Neural progenitor cell (in vitro differentiated cells): ENCODE measurements around the gene XRCC3. TPM values are rescaled to one million over a fixed set of nuclear protein-coding genes. Genes with fewer than 3 reads are reported as not detected.

ENCODE experiments used
- DNase-seq: peaks from one replicate; pipeline ENCODE4 v3.0.0-alpha.2; 2016; ENCODE audit warnings: low spot score
- H2AFZ ChIP-seq: fragments of 200-600 bp; sonication (generic); replicated peaks from 2 replicates; pipeline ENCODE4 v1.6.1; 2016; ENCODE audit warnings: antibody characterized with exemption
- H3F3A ChIP-seq: fragments of 200-600 bp; sonication (generic); 2 replicates; pipeline ENCODE4 v1.6.1; 2016; ENCODE audit warnings: antibody characterized with exemption, low read depth
- H3K27ac ChIP-seq: fragments of 200-600 bp; sonication (generic); 2 replicates; pipeline ENCODE4 v1.5.1; 2016; ENCODE audit warnings: mild to moderate bottlenecking
- H3K27me3 ChIP-seq: fragments of 200-600 bp; sonication (generic); 2 replicates; pipeline ENCODE4 v1.6.1; 2016; ENCODE audit warnings: mild to moderate bottlenecking, moderate library complexity
- H3K36me3 ChIP-seq: fragments of 200-600 bp; sonication (generic); 2 replicates; pipeline ENCODE4 v1.5.1; 2016
- H3K4me1 ChIP-seq: fragments of 200-600 bp; sonication (generic); 2 replicates; pipeline ENCODE4 v1.6.1; 2016; ENCODE audit warnings: mixed run types
- H3K4me2 ChIP-seq: fragments of 200-600 bp; sonication (generic); 2 replicates; pipeline ENCODE4 v1.6.1; 2016
- H3K4me3 ChIP-seq: fragments of 200-600 bp; sonication (generic); 2 replicates; pipeline ENCODE4 v1.5.1; 2016
- H3K79me2 ChIP-seq: fragments of 200-600 bp; sonication (generic); 2 replicates; pipeline ENCODE4 v1.6.1; 2016; ENCODE audit warnings: low read depth
- H3K9ac ChIP-seq: fragments of 200-600 bp; sonication (generic); 2 replicates; pipeline ENCODE4 v1.6.1; 2016
- H3K9me3 ChIP-seq: fragments of 200-600 bp; sonication (generic); 2 replicates; pipeline ENCODE4 v1.5.1; 2016; ENCODE audit warnings: low read depth
- H4K20me1 ChIP-seq: fragments of 200-600 bp; sonication (generic); 2 replicates; pipeline ENCODE4 v1.6.1; 2016; ENCODE audit warnings: low read depth
- H3K27ac Mint-ChIP-seq: 3 replicates; pipeline ENCODE4 v1.8.0; 2021; ENCODE audit warnings: mixed read lengths
- H3K27me3 Mint-ChIP-seq: 2 replicates; pipeline ENCODE4 v1.8.0; 2022; ENCODE audit warnings: low read depth, mild to moderate bottlenecking, inconsistent platforms, moderate library complexity, mixed read lengths; ENCODE audit not compliant: insufficient read depth
- H3K36me3 Mint-ChIP-seq: 3 replicates; pipeline ENCODE4 v1.8.0; 2021; ENCODE audit warnings: mixed read lengths
- H3K4me1 Mint-ChIP-seq: 3 replicates; pipeline ENCODE4 v1.8.0; 2021; ENCODE audit warnings: mixed read lengths
- H3K4me3 Mint-ChIP-seq: 3 replicates; pipeline ENCODE4 v1.8.0; 2021; ENCODE audit warnings: mild to moderate bottlenecking, moderate library complexity, mixed read lengths
- H3K9me3 Mint-ChIP-seq: 3 replicates; pipeline ENCODE4 v1.8.0; 2020; ENCODE audit warnings: mixed read lengths
- EZH2 ChIP-seq: fragments of 200-600 bp; sonication (generic); IDR thresholded peaks from 2 replicates; pipeline ENCODE4 v1.6.1; 2017; ENCODE audit warnings: antibody characterized with exemption, mild to moderate bottlenecking, moderate library complexity
- EZH2phosphoT487 ChIP-seq: fragments of 200-600 bp; sonication (generic); IDR thresholded peaks from 2 replicates; pipeline ENCODE4 v1.6.1; 2017; ENCODE audit warnings: antibody characterized with exemption
- total RNA-seq: library from RNA; depleted of rRNA; stranded (reverse); fragments of >200 nt; gene quantifications from 2 replicates; pipeline ENCODE4 v1.2.3, GENCODE V29; 2015; ENCODE audit warnings: low replicate concordance
- TF ChIP-seq, protein P1 (sequence below): fragments of 200-600 bp; sonication (generic); IDR thresholded peaks from 2 replicates; pipeline ENCODE4 v1.5.1; 2017; ENCODE audit warnings: antibody characterized with exemption, mild to moderate bottlenecking

XRCC3 gene
- total RNA-seq, 1 donor from 2014 or later, result 59.7 TPM

DNA sequence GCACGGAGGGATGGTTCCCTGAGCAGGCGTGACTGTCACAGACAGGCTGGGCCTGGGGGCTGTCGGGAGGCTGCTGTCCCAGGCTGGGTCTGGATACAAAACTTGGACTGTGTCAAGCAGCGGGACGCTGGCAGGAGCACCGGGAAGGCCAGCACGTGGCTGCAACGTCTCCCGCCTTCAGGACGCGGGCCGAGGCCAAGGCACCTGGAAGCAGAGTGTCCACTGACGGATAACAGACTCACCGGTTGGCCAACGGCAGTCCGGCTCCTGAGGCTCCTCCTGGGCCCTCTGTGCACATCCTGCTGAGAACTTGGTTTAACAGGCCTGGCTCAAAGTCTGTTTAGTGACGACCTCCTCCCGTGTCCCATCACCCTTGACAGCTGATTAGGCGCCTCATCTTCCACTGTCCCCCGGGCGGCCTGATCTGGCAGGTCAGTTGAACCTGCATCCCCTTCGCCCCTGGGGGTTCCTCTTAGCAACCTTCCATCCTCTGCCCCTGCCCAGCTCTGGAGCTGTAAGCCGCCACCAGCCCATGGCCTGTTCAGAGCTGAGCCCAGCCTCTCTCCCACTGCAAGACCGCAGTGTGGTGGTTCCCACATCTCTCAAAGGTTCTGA is 2.5 kb downstream of the XRCC3 start:
- Mint-ChIP-seq H3K9me3 (no peaks in the 10 kb centered on the region), H3K27ac (peak overlapping the region; percentile 86), H3K4me3 (peak overlapping the region; percentile 71), H3K36me3 (peaks cover 21% of the 10 kb centered on the region), H3K4me1 (peaks cover 40% of the 10 kb centered on the region), H3K27me3 (peaks cover 4% of the 10 kb centered on the region)
- Histone ChIP-seq H3K27me3 (no peaks in the 10 kb centered on the region), H3K27ac (no peak overlapping the region), H3K4me1 (peaks cover 27% of the 10 kb centered on the region), H3K4me2 (no peak overlapping the region), H4K20me1 (peaks cover 63% of the 10 kb centered on the region), H3K36me3 (no peaks in the 10 kb centered on the region), H3K79me2 (peaks cover 46% of the 10 kb centered on the region), H3K9ac (no peak overlapping the region), H3K4me3 (no peak overlapping the region), H2AFZ (no peak overlapping the region), H3F3A (peaks cover 15% of the 10 kb centered on the region), H3K9me3 (no peaks in the 10 kb centered on the region)
- TF ChIP-seq EZH2phosphoT487 (no peak), EZH2 (no peak)
- TF ChIP-seq, protein P1, sequence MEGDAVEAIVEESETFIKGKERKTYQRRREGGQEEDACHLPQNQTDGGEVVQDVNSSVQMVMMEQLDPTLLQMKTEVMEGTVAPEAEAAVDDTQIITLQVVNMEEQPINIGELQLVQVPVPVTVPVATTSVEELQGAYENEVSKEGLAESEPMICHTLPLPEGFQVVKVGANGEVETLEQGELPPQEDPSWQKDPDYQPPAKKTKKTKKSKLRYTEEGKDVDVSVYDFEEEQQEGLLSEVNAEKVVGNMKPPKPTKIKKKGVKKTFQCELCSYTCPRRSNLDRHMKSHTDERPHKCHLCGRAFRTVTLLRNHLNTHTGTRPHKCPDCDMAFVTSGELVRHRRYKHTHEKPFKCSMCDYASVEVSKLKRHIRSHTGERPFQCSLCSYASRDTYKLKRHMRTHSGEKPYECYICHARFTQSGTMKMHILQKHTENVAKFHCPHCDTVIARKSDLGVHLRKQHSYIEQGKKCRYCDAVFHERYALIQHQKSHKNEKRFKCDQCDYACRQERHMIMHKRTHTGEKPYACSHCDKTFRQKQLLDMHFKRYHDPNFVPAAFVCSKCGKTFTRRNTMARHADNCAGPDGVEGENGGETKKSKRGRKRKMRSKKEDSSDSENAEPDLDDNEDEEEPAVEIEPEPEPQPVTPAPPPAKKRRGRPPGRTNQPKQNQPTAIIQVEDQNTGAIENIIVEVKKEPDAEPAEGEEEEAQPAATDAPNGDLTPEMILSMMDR, result no peak
- DNase-seq, result no peak

GRCh38 chr14:103711516-103712431 is 3.5 kb downstream of the XRCC3 start:
- no peak overlapping the region for H3K27ac Mint-ChIP-seq
- H4K20me1 ChIP-seq, result peaks cover 57% of the 10 kb centered on the region
- H3K4me2 ChIP-seq, result peak overlapping the region; percentile 27
- H3K4me3 ChIP-seq, result no peak overlapping the region
- no peaks in the 10 kb centered on the region for H3K9me3 Mint-ChIP-seq
- H3K79me2 ChIP-seq, result peaks cover 37% of the 10 kb centered on the region
- H3K4me1 Mint-ChIP-seq, result peaks cover 30% of the 10 kb centered on the region
- H3K27ac ChIP-seq, result peak overlapping the region; percentile 20
- peaks cover 15% of the 10 kb centered on the region for H3F3A ChIP-seq
- no peaks in the 10 kb centered on the region for H3K9me3 ChIP-seq
- H3K36me3 ChIP-seq, result no peaks in the 10 kb centered on the region
- peaks cover 17% of the 10 kb centered on the region for H3K36me3 Mint-ChIP-seq
- no peak for DNase-seq
- H3K27me3 ChIP-seq, result no peaks in the 10 kb centered on the region
- no peak overlapping the region for H3K9ac ChIP-seq
- peaks cover 19% of the 10 kb centered on the region for H3K4me1 ChIP-seq
- no peaks in the 10 kb centered on the region for H3K27me3 Mint-ChIP-seq
- no peak overlapping the region for H2AFZ ChIP-seq
- peak overlapping the region; percentile 41 for H3K4me3 Mint-ChIP-seq
- TF ChIP-seq EZH2phosphoT487 (no peak), EZH2 (no peak)
- TF ChIP-seq, protein P1, result no peak

DNA sequence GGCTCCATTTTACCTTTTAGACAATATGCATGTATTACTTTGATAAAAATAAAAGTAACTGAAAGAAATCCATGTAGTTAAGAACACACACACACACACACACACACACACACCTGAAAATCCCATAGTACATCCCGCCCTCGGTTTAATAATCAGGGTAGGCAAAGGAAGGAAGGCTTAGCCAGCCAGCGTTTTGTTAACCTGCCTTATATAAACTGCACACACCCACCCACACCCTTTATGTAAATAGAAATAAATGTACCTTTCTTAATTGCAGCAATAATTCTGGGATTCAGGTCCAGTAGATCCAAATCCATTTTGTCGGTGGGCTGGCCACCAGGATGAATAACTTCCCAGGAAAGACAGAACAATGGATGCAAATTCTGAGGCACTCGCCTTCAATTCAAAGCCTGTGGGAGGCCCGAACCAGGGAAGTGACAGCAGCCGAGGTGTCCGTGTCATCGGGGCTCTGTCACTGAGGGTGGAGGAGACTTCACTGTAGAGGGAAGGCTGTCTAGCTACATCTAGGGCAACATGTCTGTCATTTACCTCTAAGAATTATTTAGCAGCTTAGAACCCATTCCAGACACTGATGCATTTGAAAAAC is 4.4 kb downstream of the XRCC3 start:
- TF ChIP-seq EZH2, result no peak
- TF ChIP-seq, protein P1, result no peak
- no peak for TF ChIP-seq EZH2phosphoT487
- H3K4me3 Mint-ChIP-seq, result peak overlapping the region; percentile 41

More for the DNA sequence above, 4.4 kb downstream of the XRCC3 start:
- Histone ChIP-seq H3K4me2 (peak overlapping the region; percentile 27), H4K20me1 (peaks cover 52% of the 10 kb centered on the region), H3K4me3 (no peak overlapping the region), H3K27me3 (no peaks in the 10 kb centered on the region), H2AFZ (no peak overlapping the region), H3K9ac (no peak overlapping the region), H3F3A (peaks cover 15% of the 10 kb centered on the region), H3K4me1 (peaks cover 14% of the 10 kb centered on the region), H3K36me3 (no peaks in the 10 kb centered on the region), H3K9me3 (no peaks in the 10 kb centered on the region), H3K27ac (peak overlapping the region; percentile 20), H3K79me2 (peaks cover 28% of the 10 kb centered on the region)
- no peaks in the 10 kb centered on the region for H3K9me3 Mint-ChIP-seq
- H3K27me3 Mint-ChIP-seq, result peaks cover 3% of the 10 kb centered on the region
- DNase-seq, result no peak
- no peak overlapping the region for H3K27ac Mint-ChIP-seq
- H3K36me3 Mint-ChIP-seq, result peaks cover 17% of the 10 kb centered on the region
- H3K4me1 Mint-ChIP-seq, result peaks cover 27% of the 10 kb centered on the region
